IPS-18c (cell line): Measurements from ENCODE around the gene FTCDNL1.

Experiments used
- H3K4me3 ChIP-seq: 2 replicates; pipeline ENCODE4 v1.7.0; 2013; ENCODE audit warnings: low read depth, mild to moderate bottlenecking, low read length, moderate library complexity; ENCODE audit not compliant: insufficient read depth
- H3K9me3 ChIP-seq: one replicate; pipeline ENCODE4 v1.6.1; 2013; ENCODE audit warnings: mild to moderate bottlenecking, low read length, moderate library complexity; ENCODE audit not compliant: control insufficient read depth, insufficient read depth

Gene FTCDNL1

GRCh38 chr2:199810422-199811171 is 40.4 kb downstream of the FTCDNL1 start:
- Histone ChIP-seq H3K9me3 (no peaks in the 10 kb centered on the region), H3K4me3 (no peak overlapping the region)

- Histone ChIP-seq H3K9me3 (no peaks in the 10 kb centered on the region), H3K4me3 (no peak overlapping the region)
These were observed 43.0 kb downstream of the FTCDNL1 start for GRCh38 chr2:199807966-199808365.

GRCh38 chr2:199806179-199806578 is 44.8 kb downstream of the FTCDNL1 start:
- no peak overlapping the region for H3K4me3 ChIP-seq
- no peaks in the 10 kb centered on the region for H3K9me3 ChIP-seq

- H3K9me3 ChIP-seq = no peaks in the 10 kb centered on the region
- H3K4me3 ChIP-seq = 0 out of 2 replicates have a peak overlapping the region, but pooled peaks have one; percentile 6
These were observed 46.2 kb downstream of the FTCDNL1 start for GRCh38 chr2:199804831-199805230.

GRCh38 chr2:199798831-199799580 is 52.0 kb downstream of the FTCDNL1 start:
- Histone ChIP-seq H3K9me3 (no peaks in the 10 kb centered on the region), H3K4me3 (no peak overlapping the region)

GRCh38 chr2:199797431-199798403 is 53.3 kb downstream of the FTCDNL1 start:
- H3K4me3 ChIP-seq = no peak overlapping the region
- H3K9me3 ChIP-seq = no peaks in the 10 kb centered on the region

GRCh38 chr2:199792381-199792780 is 58.6 kb downstream of the FTCDNL1 start:
- no peak overlapping the region for H3K4me3 ChIP-seq
- H3K9me3 ChIP-seq = no peaks in the 10 kb centered on the region

GRCh38 chr2:199791326-199791725 is 59.7 kb downstream of the FTCDNL1 start:
- Histone ChIP-seq H3K9me3 (no peaks in the 10 kb centered on the region), H3K4me3 (no peak overlapping the region)

- H3K4me3 ChIP-seq = no peak overlapping the region
- peaks cover 3% of the 10 kb centered on the region for H3K9me3 ChIP-seq
These were observed 66.5 kb downstream of the FTCDNL1 start for GRCh38 chr2:199784512-199784911.

GRCh38 chr2:199779589-199779988 is 71.4 kb downstream of the FTCDNL1 start:
- H3K9me3 ChIP-seq = peaks cover 3% of the 10 kb centered on the region
- no peak overlapping the region for H3K4me3 ChIP-seq

- Histone ChIP-seq H3K4me3 (no peak overlapping the region), H3K9me3 (peaks cover 3% of the 10 kb centered on the region)
These were observed 72.3 kb downstream of the FTCDNL1 start for GRCh38 chr2:199778655-199779054.

GRCh38 chr2:199777916-199778315 is 73.1 kb downstream of the FTCDNL1 start:
- no peak overlapping the region for H3K4me3 ChIP-seq
- peaks cover 3% of the 10 kb centered on the region for H3K9me3 ChIP-seq

GRCh38 chr2:199777315-199777714 is 73.7 kb downstream of the FTCDNL1 start:
- H3K9me3 ChIP-seq = peaks cover 3% of the 10 kb centered on the region
- H3K4me3 ChIP-seq = no peak overlapping the region

- H3K9me3 ChIP-seq = peaks cover 1% of the 10 kb centered on the region
- H3K4me3 ChIP-seq = no peak overlapping the region
These were observed 75.7 kb downstream of the FTCDNL1 start for GRCh38 chr2:199775267-199775666.

- no peaks in the 10 kb centered on the region for H3K9me3 ChIP-seq
These were observed 78.7 kb downstream of the FTCDNL1 start for GRCh38 chr2:199772035-199772976.

GRCh38 chr2:199770716-199771115 is 80.3 kb downstream of the FTCDNL1 start:
- no peaks in the 10 kb centered on the region for H3K9me3 ChIP-seq

More at GRCh38 chr2:199772035-199772976, 78.7 kb downstream of the FTCDNL1 start:
- no peak overlapping the region for H3K4me3 ChIP-seq

More at GRCh38 chr2:199770716-199771115, 80.3 kb downstream of the FTCDNL1 start:
- no peak overlapping the region for H3K4me3 ChIP-seq
